ENCODE data around the gene GSTCD. TPM values are rescaled to one million over a fixed set of nuclear protein-coding genes. Genes with fewer than 3 reads are reported as not detected.

GSTCD gene
- total and polyA plus RNA-seq, 2 of the 4 experiments (the other 2 are of a cell fraction), result 5.2 to 20.3 TPM

GRCh38 chr4:105784761-105785160 is 76.2 kb downstream of the GSTCD start:
- in situ Hi-C loops (cut with MboI; ENCODE audit: low sequenced_read_pairs) (no loop called here), intact Hi-C loops (cut with micrococcal nuclease) (no loop called here), dilution Hi-C loops (cut with HindIII; ENCODE audit: low sequenced_read_pairs, unreplicated experiment) (no loop called here)
- H3K79me1 ChIP-seq (ENCODE audit: low read depth in 1 of 2, low read length in 2 of 2), result no peaks in the 10 kb centered on the region
- H3K36me3 ChIP-seq (ENCODE audit: control insufficient read depth, insufficient read depth, low read length), result no peaks in the 10 kb centered on the region
- H2AFZ ChIP-seq (replicated peaks; ENCODE audit: low read length, poor library complexity), result no peak overlapping the region
- POLR2A ChIA-PET (ENCODE audit: unreplicated experiment), result no interaction called here
- no peak overlapping the region for H3K27ac ChIP-seq (ENCODE audit: insufficient read depth, low read length)
- H2BK15ac ChIP-seq (ENCODE audit: low read depth, low read length), result no peak overlapping the region
- H4K91ac ChIP-seq (ENCODE audit: insufficient read depth, low read depth, low read length), result no peak overlapping the region
- H2BK120ac ChIP-seq (ENCODE audit: low read depth, low read length), result no peak overlapping the region
- H2BK20ac ChIP-seq (ENCODE audit: low read depth, low read length), result no peak overlapping the region
- no peak overlapping the region for H2AK9ac ChIP-seq (replicated peaks; ENCODE audit: low read depth, low read length, poor library complexity)
- H3K9me1 ChIP-seq (ENCODE audit: insufficient read depth, low read length), result no peaks in the 10 kb centered on the region
- CTCF ChIA-PET, result no interaction called here
- TF ChIP-seq FOS (IDR thresholded peaks at IDR 0.05; ENCODE audit: low read depth, low read length) (no peak), CEBPB (IDR thresholded peaks at IDR 0.05; ENCODE audit: low read depth, low read length) (no peak), MAFK (IDR thresholded peaks at IDR 0.05; ENCODE audit: low read depth, low read length) (no peak), ELK1 (IDR thresholded peaks at IDR 0.05; ENCODE audit: borderline replicate concordance, low read depth, low read length) (no peak), MXI1 (IDR thresholded peaks at IDR 0.05; ENCODE audit: borderline replicate concordance, low read depth, low read length) (no peak), CHD1 (IDR thresholded peaks at IDR 0.05; ENCODE audit: low read depth, low read length) (no peak), MAZ (IDR thresholded peaks at IDR 0.05; ENCODE audit: borderline replicate concordance, low read depth, low read length) (no peak), NFE2L2 (IDR thresholded peaks at IDR 0.05; ENCODE audit: low read depth, low read length) (no peak)
- no peak overlapping the region for H3K9ac ChIP-seq (ENCODE audit: low read depth, low read length)
- ATAC-seq (ENCODE audit: low read depth), result no peak
- no peak overlapping the region for H3K4ac ChIP-seq (ENCODE audit: low read depth, low read length)
- no peak overlapping the region for H2AK5ac ChIP-seq (ENCODE audit: low read depth, low read length)
- H4K8ac ChIP-seq (ENCODE audit: low read depth in 2 of 2, low read length in 2 of 2), result no peak overlapping the region
- H2BK5ac ChIP-seq (ENCODE audit: low read depth, low read length, poor library complexity, severe bottlenecking), result no peak overlapping the region
- H3K18ac ChIP-seq (ENCODE audit: low read depth, low read length), result no peak overlapping the region
- H3K14ac ChIP-seq (replicated peaks; ENCODE audit: low read depth, low read length), result no peak overlapping the region
- BruUV-seq (replicated peaks), result no TSS peak
- no peak overlapping the region for H3K56ac ChIP-seq (ENCODE audit: extremely low read depth, insufficient read depth, low read length)
- WGBS, 2 experiments (ENCODE audit: extremely low coverage in 2 of 2, insufficient read length in 1 of 2), result no CpG with 5 or more reads among the region's 2 CpGs
- H3K4me3 ChIP-seq (ENCODE audit: insufficient read depth, low read depth, low read length), result no peak overlapping the region
- H3K23ac ChIP-seq (ENCODE audit: low read depth, low read length), result no peak overlapping the region
- H3K4me2 ChIP-seq (ENCODE audit: low read depth, low read length), result no peak overlapping the region
- no peak overlapping the region for H4K5ac ChIP-seq (ENCODE audit: low read depth, low read length)
- H3K27me3 ChIP-seq (ENCODE audit: control insufficient read depth, insufficient read depth, low read length), result no peaks in the 10 kb centered on the region
- no peaks in the 10 kb centered on the region for H4K20me1 ChIP-seq (ENCODE audit: insufficient read depth, low read length)
- no peaks in the 10 kb centered on the region for H3K9me3 ChIP-seq (ENCODE audit: control insufficient read depth, insufficient read depth, low read length)
- DNase-seq, result no peak
- H3K4me1 ChIP-seq (ENCODE audit: control insufficient read depth, insufficient read depth, low read length), result 0 out of 2 replicates have a peak, but pooled peaks cover 2% of the 10 kb centered on the region

Measured in IMR-90 (cell line).